Measurements from ENCODE around the gene LEPROT.

GRCh38 chr1:65457868-65458267 lies 37.4 kb downstream of the LEPROT start:
- TF ChIP-seq CTCF (IDR thresholded peaks at IDR 0.05) = no peak
- no peak for TF ChIP-seq EZH2phosphoT487 (IDR thresholded peaks at IDR 0.05)
- no peak for TF ChIP-seq EZH2 (IDR thresholded peaks at IDR 0.05)
